GM21381 (cell line): ENCODE data around the gene BNIP5.

Experiments used
- ATAC-seq: cut with Tn5 transposase; IDR thresholded peaks from one replicate; pipeline ENCODE4 v1.9.1; 2021; ENCODE audit warnings: mild to moderate bottlenecking, moderate library complexity; ENCODE audit not compliant: unreplicated experiment

The BNIP5 gene

GRCh38 chr6:36326356-36326995, 10.2 kb downstream of the BNIP5 start:
- ATAC-seq, result no peak

GRCh38 chr6:36324715-36325114, 12.0 kb downstream of the BNIP5 start:
- no peak for ATAC-seq

- no peak for ATAC-seq
Observed at GRCh38 chr6:36324191-36324590, 12.5 kb downstream of the BNIP5 start.

GRCh38 chr6:36323062-36323461, 13.6 kb downstream of the BNIP5 start:
- no peak for ATAC-seq

GRCh38 chr6:36322591-36322990, 14.1 kb downstream of the BNIP5 start:
- ATAC-seq, result no peak

GRCh38 chr6:36320475-36320874, 16.2 kb downstream of the BNIP5 start:
- no peak for ATAC-seq

GRCh38 chr6:36319821-36320220, 16.9 kb downstream of the BNIP5 start:
- no peak for ATAC-seq

GRCh38 chr6:36319436-36319762, 17.3 kb downstream of the BNIP5 start:
- ATAC-seq, result no peak

- ATAC-seq, result no peak
Observed at GRCh38 chr6:36318690-36319435, 17.8 kb downstream of the BNIP5 start.

- ATAC-seq, result no peak
Observed at GRCh38 chr6:36317623-36318022, 19.1 kb downstream of the BNIP5 start.

GRCh38 chr6:36315921-36316320, 20.8 kb downstream of the BNIP5 start:
- ATAC-seq, result no peak

- ATAC-seq, result no peak
Observed at GRCh38 chr6:36314221-36315014, 22.3 kb downstream of the BNIP5 start.

GRCh38 chr6:36313649-36313936, 23.1 kb downstream of the BNIP5 start:
- ATAC-seq, result no peak

- ATAC-seq, result no peak
Observed at GRCh38 chr6:36312854-36313648, 23.6 kb downstream of the BNIP5 start.

GRCh38 chr6:36309900-36310299, 26.8 kb downstream of the BNIP5 start:
- ATAC-seq, result no peak

GRCh38 chr6:36309203-36309602, 27.5 kb downstream of the BNIP5 start:
- ATAC-seq, result no peak

GRCh38 chr6:36308514-36308913, 28.2 kb downstream of the BNIP5 start:
- no peak for ATAC-seq

- ATAC-seq, result no peak
Observed at GRCh38 chr6:36306375-36306774, 30.3 kb downstream of the BNIP5 start.

- no peak for ATAC-seq
Observed at GRCh38 chr6:36305885-36306284, 30.8 kb downstream of the BNIP5 start.

- ATAC-seq, result no peak
Observed at GRCh38 chr6:36302227-36302976, 34.3 kb downstream of the BNIP5 start.

- no peak for ATAC-seq
Observed at GRCh38 chr6:36301781-36302180, 34.9 kb downstream of the BNIP5 start.
